HepG2 (cell line): ENCODE measurements around the gene ANKRD11. TPM values are rescaled to one million over a fixed set of nuclear protein-coding genes. Genes with fewer than 3 reads are reported as not detected.

ENCODE experiments used
- AHR ChIP-seq: IDR thresholded peaks from 2 replicates; pipeline ENCODE4 v1.6.1; 2018; ENCODE audit warnings: missing genetic modification reagents, missing compliant biosample characterization
- ARHGAP35 ChIP-seq: sonication (generic); formaldehyde crosslinking; IDR thresholded peaks from 2 replicates; pipeline ENCODE4 v1.9.0; 2022; ENCODE audit warnings: mild to moderate bottlenecking, inconsistent platforms, moderate library complexity, missing genetic modification reagents, borderline replicate concordance
- CBX2 ChIP-seq, 2 experiments: fragments of 200-600 bp in 1 of 2; sonication (generic); formaldehyde crosslinking in 1 of 2; IDR thresholded peaks; 2 replicates each; pipeline versions ENCODE4 v1.7.0 to v1.8.1; 2018 to 2022; ENCODE audit warnings: low read depth in 2 of 2, low read length in 1 of 2, mild to moderate bottlenecking in 1 of 2, missing genetic modification reagents in 1 of 2
- ELF3 ChIP-seq: IDR thresholded peaks from 2 replicates; pipeline ENCODE4 v1.6.1; 2016; ENCODE audit warnings: missing genetic modification reagents, missing compliant biosample characterization
- GFI1 ChIP-seq: sonication (generic); formaldehyde crosslinking; IDR thresholded peaks from 2 replicates; pipeline ENCODE4 v1.5.0; 2020; ENCODE audit warnings: missing genetic modification reagents, mild to moderate bottlenecking, borderline replicate concordance
- MED8 ChIP-seq: sonication (generic); formaldehyde crosslinking; IDR thresholded peaks from 2 replicates; pipeline ENCODE4 v1.8.1; 2023; ENCODE audit warnings: mild to moderate bottlenecking, missing genetic modification reagents; ENCODE audit not compliant: insufficient replicate concordance
- SAP130 ChIP-seq: IDR thresholded peaks from 2 replicates; pipeline ENCODE4 v1.6.1; 2016; ENCODE audit warnings: low read depth
- SATB2 ChIP-seq: sonication (generic); formaldehyde crosslinking; IDR thresholded peaks from 2 replicates; pipeline ENCODE4 v1.5.0; 2020; ENCODE audit warnings: missing genetic modification reagents
- TFDP1 ChIP-seq: IDR thresholded peaks from 2 replicates; pipeline ENCODE4 v1.6.1; 2016; ENCODE audit warnings: missing compliant biosample characterization, missing genetic modification reagents, borderline replicate concordance
- ZFAT ChIP-seq: sonication (generic); formaldehyde crosslinking; conservative IDR thresholded peaks from 2 replicates; pipeline ENCODE4 v1.8.1; 2023; ENCODE audit warnings: missing genetic modification reagents, inconsistent platforms
- ZNF160 ChIP-seq: sonication (generic); formaldehyde crosslinking; IDR thresholded peaks from 2 replicates; pipeline ENCODE4 v1.8.0; 2022; ENCODE audit warnings: mild to moderate bottlenecking, inconsistent platforms, missing genetic modification reagents
- ZNF564 ChIP-seq: sonication (generic); formaldehyde crosslinking; IDR thresholded peaks from 2 replicates; pipeline ENCODE4 v1.8.1; 2023; ENCODE audit warnings: mild to moderate bottlenecking, missing genetic modification reagents
- ZNF598 ChIP-seq: sonication (generic); formaldehyde crosslinking; IDR thresholded peaks from 2 replicates; pipeline ENCODE4 v1.5.1; 2020; ENCODE audit warnings: mild to moderate bottlenecking, missing genetic modification reagents, borderline replicate concordance
- ZNF782 ChIP-seq: sonication (generic); formaldehyde crosslinking; IDR thresholded peaks from 2 replicates; pipeline ENCODE4 v1.4.0; 2020; ENCODE audit warnings: missing genetic modification reagents, mild to moderate bottlenecking, borderline replicate concordance
- ZNF83 ChIP-seq: sonication (generic); formaldehyde crosslinking; IDR thresholded peaks from 2 replicates; pipeline ENCODE4 v1.4.0; 2020; ENCODE audit warnings: missing genetic modification reagents, mild to moderate bottlenecking, borderline replicate concordance
- polyA plus RNA-seq, 8 experiments: library from polyadenylated mRNA; depleted of rRNA in 3 of 8; stranded (reverse) in 7 of 8; unstranded in 1 of 8; fragments of >200 nt; fragmentation: Illumina TruSeq in 4 of 8; extraction: Trizol in 4 of 8; gene quantifications; 2 replicates each; pipeline versions ENCODE4 v1.2.1 to v1.2.3, GENCODE V29; 2011 to 2016; ENCODE audit warnings: low read depth in 4 of 8, missing spikeins in 1 of 8, mixed read lengths in 1 of 8; ENCODE audit not compliant: insufficient read depth in 1 of 8
- total RNA-seq, 5 experiments: library from RNA; depleted of rRNA; stranded (reverse); fragments of >200 nt; fragmentation: Illumina TruSeq; extraction: Trizol; gene quantifications; 2 replicates each; pipeline ENCODE4 v1.2.3, GENCODE V29; 2016; ENCODE audit warnings: low read depth in 1 of 5
- TF ChIP-seq, protein P1 (sequence below), 2 experiments: fragments of 450-650 bp in 1 of 2; sonication (generic) in 1 of 2; formaldehyde crosslinking in 1 of 2; IDR thresholded peaks; 2 replicates each; pipeline versions ENCODE4 v1.6.1 to v1.8.0; 2016 to 2022; ENCODE audit warnings: antibody characterized with exemption in 1 of 2, mild to moderate bottlenecking in 1 of 2, missing genetic modification reagents in 1 of 2
- TF ChIP-seq, protein P2 (sequence below): sonication (generic); formaldehyde crosslinking; IDR thresholded peaks from 2 replicates; pipeline ENCODE4 v1.8.0; 2022; ENCODE audit warnings: missing genetic modification reagents, low read depth, mild to moderate bottlenecking, borderline replicate concordance
- TF ChIP-seq, protein P3 (sequence below): IDR thresholded peaks from 2 replicates; pipeline ENCODE4 v1.6.1; 2016; ENCODE audit warnings: mild to moderate bottlenecking, missing biosample characterization, missing genetic modification reagents

Gene ANKRD11
- total and polyA plus RNA-seq, 2 of the 13 experiments (the other 11 are each of a cell fraction or from before 2014, with no cell fraction given) = 21.4 to 38.4 TPM

- TF ChIP-seq, protein P1, sequence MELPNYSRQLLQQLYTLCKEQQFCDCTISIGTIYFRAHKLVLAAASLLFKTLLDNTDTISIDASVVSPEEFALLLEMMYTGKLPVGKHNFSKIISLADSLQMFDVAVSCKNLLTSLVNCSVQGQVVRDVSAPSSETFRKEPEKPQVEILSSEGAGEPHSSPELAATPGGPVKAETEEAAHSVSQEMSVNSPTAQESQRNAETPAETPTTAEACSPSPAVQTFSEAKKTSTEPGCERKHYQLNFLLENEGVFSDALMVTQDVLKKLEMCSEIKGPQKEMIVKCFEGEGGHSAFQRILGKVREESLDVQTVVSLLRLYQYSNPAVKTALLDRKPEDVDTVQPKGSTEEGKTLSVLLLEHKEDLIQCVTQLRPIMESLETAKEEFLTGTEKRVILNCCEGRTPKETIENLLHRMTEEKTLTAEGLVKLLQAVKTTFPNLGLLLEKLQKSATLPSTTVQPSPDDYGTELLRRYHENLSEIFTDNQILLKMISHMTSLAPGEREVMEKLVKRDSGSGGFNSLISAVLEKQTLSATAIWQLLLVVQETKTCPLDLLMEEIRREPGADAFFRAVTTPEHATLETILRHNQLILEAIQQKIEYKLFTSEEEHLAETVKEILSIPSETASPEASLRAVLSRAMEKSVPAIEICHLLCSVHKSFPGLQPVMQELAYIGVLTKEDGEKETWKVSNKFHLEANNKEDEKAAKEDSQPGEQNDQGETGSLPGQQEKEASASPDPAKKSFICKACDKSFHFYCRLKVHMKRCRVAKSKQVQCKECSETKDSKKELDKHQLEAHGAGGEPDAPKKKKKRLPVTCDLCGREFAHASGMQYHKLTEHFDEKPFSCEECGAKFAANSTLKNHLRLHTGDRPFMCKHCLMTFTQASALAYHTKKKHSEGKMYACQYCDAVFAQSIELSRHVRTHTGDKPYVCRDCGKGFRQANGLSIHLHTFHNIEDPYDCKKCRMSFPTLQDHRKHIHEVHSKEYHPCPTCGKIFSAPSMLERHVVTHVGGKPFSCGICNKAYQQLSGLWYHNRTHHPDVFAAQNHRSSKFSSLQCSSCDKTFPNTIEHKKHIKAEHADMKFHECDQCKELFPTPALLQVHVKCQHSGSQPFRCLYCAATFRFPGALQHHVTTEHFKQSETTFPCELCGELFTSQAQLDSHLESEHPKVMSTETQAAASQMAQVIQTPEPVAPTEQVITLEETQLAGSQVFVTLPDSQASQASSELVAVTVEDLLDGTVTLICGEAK (IDR thresholded peaks at IDR 0.05) = no peak
- TF ChIP-seq, protein P1 (CRISPR knock-in tag; IDR thresholded peaks at IDR 0.05) = no peak
- TF ChIP-seq GFI1 (CRISPR knock-in tag) (peak; percentile 30; the same call in 1 of the 2 replicates), CBX2 (IDR thresholded peaks at IDR 0.05; ENCODE audit: low read depth, low read length) (no peak), CBX2 (CRISPR knock-in tag; IDR thresholded peaks at IDR 0.05; ENCODE audit: low read depth) (no peak), ELF3 (CRISPR knock-in tag) (peak; percentile 99), ZNF160 (CRISPR knock-in tag) (no peak), AHR (CRISPR knock-in tag) (no peak), ARHGAP35 (no peak), ZFAT (CRISPR knock-in tag) (no peak), MED8 (no peak), SAP130 (CRISPR knock-in tag) (peak; percentile 99), SATB2 (no peak), ZNF782 (CRISPR knock-in tag) (no peak), ZNF83 (0 out of 2 replicates have a peak, but pooled peaks have one; percentile 19), ZNF564 (CRISPR knock-in tag) (no peak), TFDP1 (peak; percentile 38; the same call in 1 of the 2 replicates), ZNF598 (CRISPR knock-in tag) (no peak)
- TF ChIP-seq, protein P2, sequence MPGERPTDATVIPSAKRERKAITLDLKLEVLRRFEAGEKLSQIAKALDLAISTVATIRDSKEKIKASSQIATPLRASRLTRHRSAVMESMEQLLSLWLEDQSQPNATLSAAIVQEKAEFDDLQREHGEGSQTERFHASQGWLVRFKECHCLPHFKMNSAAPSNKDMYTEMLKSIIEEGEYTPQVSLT = no peak
- TF ChIP-seq, protein P3, sequence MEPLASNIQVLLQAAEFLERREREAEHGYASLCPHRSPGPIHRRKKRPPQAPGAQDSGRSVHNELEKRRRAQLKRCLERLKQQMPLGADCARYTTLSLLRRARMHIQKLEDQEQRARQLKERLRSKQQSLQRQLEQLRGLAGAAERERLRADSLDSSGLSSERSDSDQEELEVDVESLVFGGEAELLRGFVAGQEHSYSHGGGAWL (CRISPR knock-in tag) = no peak
Observed at GRCh38 chr16:89330177-89330856, 160.0 kb downstream of the ANKRD11 start (continued).
